SK-N-SH (cell line): ENCODE results near the gene CYP39A1. TPM values are rescaled to one million over a fixed set of nuclear protein-coding genes. Genes with fewer than 3 reads are reported as not detected.

Source experiments
- CTCF ChIA-PET: fragments of 300-600, 350-600 bp; formaldehyde crosslinking; extraction: SDS; loops from one replicate; lab custom pipeline; 2021; lab: Yijun Ruan, JAX
- POLR2A ChIA-PET: fragments of 350-600 bp; sonication (Branson Sonifier 250); formaldehyde crosslinking; extraction: SDS; loops from one replicate; lab custom pipeline; 2020; ENCODE audit warnings: antibody characterized with exemption, inconsistent platforms; lab: Yijun Ruan, JAX
- DNase-seq: peaks from one replicate; pipeline ENCODE4 v3.0.0; 2012
- H2AFZ ChIP-seq: fragments of 200-600 bp; sonication (generic); 2 replicates; pipeline ENCODE4 v1.8.1; 2016; ENCODE audit warnings: antibody characterized with exemption, mild to moderate bottlenecking, low read depth
- H3F3A ChIP-seq: fragments of 200-600 bp; sonication (generic); replicated peaks from 2 replicates; pipeline ENCODE3; 2016; ENCODE audit warnings: antibody characterized with exemption, mild to moderate bottlenecking; ENCODE audit not compliant: insufficient read depth
- H3K27ac ChIP-seq, 2 experiments: fragments of 200-500 bp in 1 of 2; fragments of 200-600 bp in 1 of 2; sonication (Bioruptor generic) in 1 of 2; sonication (generic), shearing (Covaris generic) in 1 of 2; 2 replicates each; pipeline versions ENCODE4 v1.5.1 to v1.6.1; 2014 to 2016; ENCODE audit warnings: low read depth in 2 of 2, inconsistent platforms in 1 of 2, low read length in 1 of 2, mild to moderate bottlenecking in 1 of 2, mixed read lengths in 1 of 2
- H3K27me3 ChIP-seq: fragments of 200-600 bp; sonication (generic), shearing (Covaris generic); 2 replicates; pipeline ENCODE4 v1.6.1; 2016; ENCODE audit warnings: mixed run types; ENCODE audit not compliant: insufficient read depth
- H3K36me3 ChIP-seq, 2 experiments: fragments of 200-500 bp in 1 of 2; fragments of 200-600 bp in 1 of 2; sonication (Bioruptor generic) in 1 of 2; sonication (generic) in 1 of 2; replicated peaks in 1 of 2; 2 replicates each; pipeline versions ENCODE3 to v1.5.1; 2014 to 2016; ENCODE audit warnings: low read length in 1 of 2, mild to moderate bottlenecking in 1 of 2; ENCODE audit not compliant: insufficient read depth in 2 of 2, control insufficient read depth in 1 of 2
- H3K4me1 ChIP-seq, 2 experiments: fragments of 200-500 bp in 1 of 2; fragments of 200-600 bp in 1 of 2; sonication (Bioruptor generic) in 1 of 2; sonication (generic), shearing (Covaris generic) in 1 of 2; 2 replicates each; pipeline versions ENCODE4 v1.5.1 to v1.6.1; 2014 to 2016; ENCODE audit warnings: low read depth in 1 of 2, low read length in 1 of 2, mixed run types in 1 of 2; ENCODE audit not compliant: insufficient read depth in 2 of 2, control insufficient read depth in 1 of 2
- H3K4me2 ChIP-seq: fragments of 200-600 bp; sonication (generic), shearing (Covaris generic); 2 replicates; pipeline ENCODE4 v1.6.1; 2017; ENCODE audit warnings: mixed run types
- H3K4me3 ChIP-seq, 2 experiments: fragments of 200-500 bp in 1 of 2; fragments of 200-600 bp in 1 of 2; sonication (Bioruptor generic) in 1 of 2; sonication (generic), shearing (Covaris generic) in 1 of 2; 2 replicates each; pipeline versions ENCODE4 v1.5.1 to v1.8.1; 2014 to 2016; ENCODE audit warnings: low read depth in 2 of 2, inconsistent platforms in 1 of 2, low read length in 1 of 2, mild to moderate bottlenecking in 1 of 2, mixed read lengths in 1 of 2, moderate library complexity in 1 of 2
- H3K79me2 ChIP-seq: fragments of 200-600 bp; sonication (generic); 2 replicates; pipeline ENCODE4 v1.8.1; 2017; ENCODE audit warnings: mild to moderate bottlenecking; ENCODE audit not compliant: insufficient read depth
- H3K9ac ChIP-seq: fragments of 200-600 bp; sonication (generic); 2 replicates; pipeline ENCODE4 v1.6.1; 2017; ENCODE audit warnings: mixed run types
- H3K9me2 ChIP-seq: fragments of 200-600 bp; sonication (generic); 2 replicates; pipeline ENCODE4 v1.6.1; 2017; ENCODE audit warnings: mixed run types
- H3K9me3 ChIP-seq: fragments of 200-600 bp; sonication (generic); 2 replicates; pipeline ENCODE4 v1.6.1; 2017; ENCODE audit warnings: mixed run types, mild to moderate bottlenecking, moderate library complexity
- H4K20me1 ChIP-seq: fragments of 200-600 bp; sonication (generic); 2 replicates; pipeline ENCODE4 v1.6.1; 2017; ENCODE audit warnings: mild to moderate bottlenecking, mixed run types; ENCODE audit not compliant: insufficient read depth
- CHD2 ChIP-seq: fragments of 150-350 bp; IDR thresholded peaks from 2 replicates; pipeline ENCODE4 v1.6.1; 2018; ENCODE audit warnings: low read length; ENCODE audit not compliant: partially characterized antibody
- FOSL2 ChIP-seq: IDR thresholded peaks from 2 replicates; pipeline ENCODE4 v1.4.0; 2012; ENCODE audit warnings: low read depth, mild to moderate bottlenecking, moderate library complexity, borderline replicate concordance
- GABPA ChIP-seq: IDR thresholded peaks from 2 replicates; pipeline ENCODE4 v1.4.0; 2012; ENCODE audit warnings: low read depth, mild to moderate bottlenecking
- JUND ChIP-seq: IDR thresholded peaks from 2 replicates; pipeline ENCODE4 v1.4.0; 2012
- MAX ChIP-seq: IDR thresholded peaks from 2 replicates; pipeline ENCODE4 v1.4.0; 2012; ENCODE audit warnings: low read depth
- MEF2A ChIP-seq: IDR thresholded peaks from 2 replicates; pipeline ENCODE4 v1.4.0; 2012; ENCODE audit warnings: low read depth, borderline replicate concordance
- MXI1 ChIP-seq: IDR thresholded peaks from 2 replicates; pipeline ENCODE4 v1.6.1; 2012; ENCODE audit warnings: mild to moderate bottlenecking, low read depth, low read length, improper control_type of control experiment
- POLR2AphosphoS5 ChIP-seq: IDR thresholded peaks from 2 replicates; pipeline ENCODE4 v1.6.1; 2012; ENCODE audit warnings: low read depth, low read length
- RAD21 ChIP-seq: IDR thresholded peaks from 2 replicates; pipeline ENCODE4 v1.6.1; 2012; ENCODE audit warnings: mild to moderate bottlenecking, low read length
- RCOR1 ChIP-seq: fragments of 150-350 bp; IDR thresholded peaks from 2 replicates; pipeline ENCODE4 v1.6.1; 2017; ENCODE audit warnings: antibody characterized with exemption, low read length
- RFX5 ChIP-seq: IDR thresholded peaks from 2 replicates; pipeline ENCODE4 v1.6.1; 2012; ENCODE audit warnings: mild to moderate bottlenecking, improper control_type of control experiment, low read length
- SMC3 ChIP-seq: IDR thresholded peaks from 2 replicates; pipeline ENCODE4 v1.6.1; 2012; ENCODE audit warnings: low read depth, low read length, improper control_type of control experiment
- TCF12 ChIP-seq: IDR thresholded peaks from 2 replicates; pipeline ENCODE4 v1.4.0; 2012
- WGBS: methylation state at CpG from one replicate; pipeline ENCODE4 v1.1.6; 2017; ENCODE audit warnings: low lambda C conversion rate; 5-methylcytosine and 5-hydroxymethylcytosine counted together
- polyA plus RNA-seq, 3 experiments: library from polyadenylated mRNA; depleted of rRNA; stranded (reverse); fragments of >200 nt; gene quantifications; 2 replicates each; pipeline ENCODE4 v1.2.3, GENCODE V29; 2012
- TF ChIP-seq, protein P1 (sequence below): IDR thresholded peaks from 2 replicates; pipeline ENCODE4 v1.6.1; 2012; ENCODE audit warnings: mild to moderate bottlenecking, low read depth, low read length, moderate library complexity
- TF ChIP-seq, protein P2 (sequence below): fragments of 200-600 bp; sonication (generic); IDR thresholded peaks from 2 replicates; pipeline ENCODE4 v1.6.1; 2017; ENCODE audit warnings: antibody characterized with exemption, mild to moderate bottlenecking, moderate library complexity
- TF ChIP-seq, protein P3 (sequence below): fragments of 150-350 bp; IDR thresholded peaks from 2 replicates; pipeline ENCODE4 v1.6.1; 2017; ENCODE audit warnings: antibody characterized with exemption, low read length, low read depth, borderline replicate concordance
- TF ChIP-seq, protein P4 (sequence below): fragments of 150-350 bp; IDR thresholded peaks from 2 replicates; pipeline ENCODE4 v1.6.1; 2016; ENCODE audit warnings: mild to moderate bottlenecking, low read depth, low read length

CYP39A1 gene
- polyA plus RNA-seq, 1 of the 3 experiments (the other 2 are of a cell fraction) = not detected

DNA sequence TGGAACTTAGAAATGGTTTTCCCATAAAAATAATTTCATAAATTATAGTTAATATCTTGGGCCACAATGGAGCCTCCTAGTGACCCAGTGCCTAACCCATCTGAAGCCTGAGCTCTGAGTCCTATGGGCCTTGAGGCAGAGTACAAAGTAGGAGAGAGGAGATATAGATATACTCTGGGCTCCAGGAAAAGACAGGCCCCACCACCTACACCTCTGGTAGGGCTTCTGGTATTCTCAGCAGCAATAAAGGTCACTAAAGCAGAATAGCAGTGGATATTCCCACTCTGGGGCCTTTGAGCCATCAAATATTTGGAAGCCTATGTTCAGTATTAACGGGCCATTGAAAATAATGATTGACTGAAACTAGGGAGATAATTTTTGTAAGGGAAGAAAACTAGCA is 24.1 kb downstream of the CYP39A1 start:
- H2AFZ ChIP-seq = no peak overlapping the region
- CTCF ChIA-PET = interaction anchor here (0.7 to 1.4 kb wide), 2 partner anchors 9 to 27 kb away, joined by 3 to 4 read pairs; no protein-coding TSS in a partner anchor
- H3K36me3 ChIP-seq = no peaks in the 10 kb centered on the region
- H4K20me1 ChIP-seq = no peaks in the 10 kb centered on the region
- H3F3A ChIP-seq = no peaks in the 10 kb centered on the region
- no peaks in the 10 kb centered on the region for H3K79me2 ChIP-seq
- no peak overlapping the region for H3K27ac ChIP-seq
- no peak for DNase-seq
- no peak overlapping the region for H3K9ac ChIP-seq
- TF ChIP-seq FOSL2 (no peak), MAX (no peak), POLR2AphosphoS5 (no peak), RCOR1 (no peak)
- TF ChIP-seq, protein P1, sequence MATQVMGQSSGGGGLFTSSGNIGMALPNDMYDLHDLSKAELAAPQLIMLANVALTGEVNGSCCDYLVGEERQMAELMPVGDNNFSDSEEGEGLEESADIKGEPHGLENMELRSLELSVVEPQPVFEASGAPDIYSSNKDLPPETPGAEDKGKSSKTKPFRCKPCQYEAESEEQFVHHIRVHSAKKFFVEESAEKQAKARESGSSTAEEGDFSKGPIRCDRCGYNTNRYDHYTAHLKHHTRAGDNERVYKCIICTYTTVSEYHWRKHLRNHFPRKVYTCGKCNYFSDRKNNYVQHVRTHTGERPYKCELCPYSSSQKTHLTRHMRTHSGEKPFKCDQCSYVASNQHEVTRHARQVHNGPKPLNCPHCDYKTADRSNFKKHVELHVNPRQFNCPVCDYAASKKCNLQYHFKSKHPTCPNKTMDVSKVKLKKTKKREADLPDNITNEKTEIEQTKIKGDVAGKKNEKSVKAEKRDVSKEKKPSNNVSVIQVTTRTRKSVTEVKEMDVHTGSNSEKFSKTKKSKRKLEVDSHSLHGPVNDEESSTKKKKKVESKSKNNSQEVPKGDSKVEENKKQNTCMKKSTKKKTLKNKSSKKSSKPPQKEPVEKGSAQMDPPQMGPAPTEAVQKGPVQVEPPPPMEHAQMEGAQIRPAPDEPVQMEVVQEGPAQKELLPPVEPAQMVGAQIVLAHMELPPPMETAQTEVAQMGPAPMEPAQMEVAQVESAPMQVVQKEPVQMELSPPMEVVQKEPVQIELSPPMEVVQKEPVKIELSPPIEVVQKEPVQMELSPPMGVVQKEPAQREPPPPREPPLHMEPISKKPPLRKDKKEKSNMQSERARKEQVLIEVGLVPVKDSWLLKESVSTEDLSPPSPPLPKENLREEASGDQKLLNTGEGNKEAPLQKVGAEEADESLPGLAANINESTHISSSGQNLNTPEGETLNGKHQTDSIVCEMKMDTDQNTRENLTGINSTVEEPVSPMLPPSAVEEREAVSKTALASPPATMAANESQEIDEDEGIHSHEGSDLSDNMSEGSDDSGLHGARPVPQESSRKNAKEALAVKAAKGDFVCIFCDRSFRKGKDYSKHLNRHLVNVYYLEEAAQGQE = no peak
- TF ChIP-seq, protein P2, sequence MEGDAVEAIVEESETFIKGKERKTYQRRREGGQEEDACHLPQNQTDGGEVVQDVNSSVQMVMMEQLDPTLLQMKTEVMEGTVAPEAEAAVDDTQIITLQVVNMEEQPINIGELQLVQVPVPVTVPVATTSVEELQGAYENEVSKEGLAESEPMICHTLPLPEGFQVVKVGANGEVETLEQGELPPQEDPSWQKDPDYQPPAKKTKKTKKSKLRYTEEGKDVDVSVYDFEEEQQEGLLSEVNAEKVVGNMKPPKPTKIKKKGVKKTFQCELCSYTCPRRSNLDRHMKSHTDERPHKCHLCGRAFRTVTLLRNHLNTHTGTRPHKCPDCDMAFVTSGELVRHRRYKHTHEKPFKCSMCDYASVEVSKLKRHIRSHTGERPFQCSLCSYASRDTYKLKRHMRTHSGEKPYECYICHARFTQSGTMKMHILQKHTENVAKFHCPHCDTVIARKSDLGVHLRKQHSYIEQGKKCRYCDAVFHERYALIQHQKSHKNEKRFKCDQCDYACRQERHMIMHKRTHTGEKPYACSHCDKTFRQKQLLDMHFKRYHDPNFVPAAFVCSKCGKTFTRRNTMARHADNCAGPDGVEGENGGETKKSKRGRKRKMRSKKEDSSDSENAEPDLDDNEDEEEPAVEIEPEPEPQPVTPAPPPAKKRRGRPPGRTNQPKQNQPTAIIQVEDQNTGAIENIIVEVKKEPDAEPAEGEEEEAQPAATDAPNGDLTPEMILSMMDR = no peak
- no peak overlapping the region for H3K4me2 ChIP-seq
- no peaks in the 10 kb centered on the region for H3K9me2 ChIP-seq
- H3K4me1 ChIP-seq = no peaks in the 10 kb centered on the region
- no peaks in the 10 kb centered on the region for H3K27me3 ChIP-seq
- WGBS = 6% methylated on average over 1 of the region's 1 CpG
- POLR2A ChIA-PET = no interaction called here
- H3K9me3 ChIP-seq = no peaks in the 10 kb centered on the region
- H3K4me3 ChIP-seq = no peak overlapping the region

- no peak overlapping the region for H3K4me2 ChIP-seq
- H3K27ac ChIP-seq = no peak overlapping the region
- H3K4me1 ChIP-seq = no peaks in the 10 kb centered on the region
- no peaks in the 10 kb centered on the region for H3K79me2 ChIP-seq
- no peaks in the 10 kb centered on the region for H3K36me3 ChIP-seq
- no peak for DNase-seq
- POLR2A ChIA-PET = no interaction called here
- H3K9me3 ChIP-seq = no peaks in the 10 kb centered on the region
- no peaks in the 10 kb centered on the region for H3F3A ChIP-seq
- no peaks in the 10 kb centered on the region for H4K20me1 ChIP-seq
- H3K4me3 ChIP-seq = no peak overlapping the region
- CTCF ChIA-PET = interaction anchor here (0.7 kb wide), 1 partner anchor 16 kb away, joined by 3 read pairs; no protein-coding TSS in a partner anchor
- H3K9me2 ChIP-seq = no peaks in the 10 kb centered on the region
- WGBS = 31% methylated on average over 4 of the region's 4 CpGs
- no peaks in the 10 kb centered on the region for H3K27me3 ChIP-seq
- H2AFZ ChIP-seq = no peak overlapping the region
- H3K9ac ChIP-seq = no peak overlapping the region
- TF ChIP-seq JUND (no peak), TCF12 (no peak), MEF2A (no peak), CHD2 (no peak), SMC3 (no peak), GABPA (no peak), RFX5 (no peak), MXI1 (no peak), RAD21 (no peak)
- TF ChIP-seq, protein P3, sequence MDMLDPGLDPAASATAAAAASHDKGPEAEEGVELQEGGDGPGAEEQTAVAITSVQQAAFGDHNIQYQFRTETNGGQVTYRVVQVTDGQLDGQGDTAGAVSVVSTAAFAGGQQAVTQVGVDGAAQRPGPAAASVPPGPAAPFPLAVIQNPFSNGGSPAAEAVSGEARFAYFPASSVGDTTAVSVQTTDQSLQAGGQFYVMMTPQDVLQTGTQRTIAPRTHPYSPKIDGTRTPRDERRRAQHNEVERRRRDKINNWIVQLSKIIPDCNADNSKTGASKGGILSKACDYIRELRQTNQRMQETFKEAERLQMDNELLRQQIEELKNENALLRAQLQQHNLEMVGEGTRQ = no peak
- TF ChIP-seq, protein P4, sequence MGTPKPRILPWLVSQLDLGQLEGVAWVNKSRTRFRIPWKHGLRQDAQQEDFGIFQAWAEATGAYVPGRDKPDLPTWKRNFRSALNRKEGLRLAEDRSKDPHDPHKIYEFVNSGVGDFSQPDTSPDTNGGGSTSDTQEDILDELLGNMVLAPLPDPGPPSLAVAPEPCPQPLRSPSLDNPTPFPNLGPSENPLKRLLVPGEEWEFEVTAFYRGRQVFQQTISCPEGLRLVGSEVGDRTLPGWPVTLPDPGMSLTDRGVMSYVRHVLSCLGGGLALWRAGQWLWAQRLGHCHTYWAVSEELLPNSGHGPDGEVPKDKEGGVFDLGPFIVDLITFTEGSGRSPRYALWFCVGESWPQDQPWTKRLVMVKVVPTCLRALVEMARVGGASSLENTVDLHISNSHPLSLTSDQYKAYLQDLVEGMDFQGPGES = no peak
- TF ChIP-seq, protein P1 = no peak
Observed at GRCh38 chr6:46626976-46627375, 25.6 kb downstream of the CYP39A1 start.
